ENCODE measurements around the gene TSKU. TPM values are rescaled to one million over a fixed set of nuclear protein-coding genes. Genes with fewer than 3 reads are reported as not detected.

Gene TSKU
- total RNA-seq, 1 donor from 2014 or later: 32.8 TPM

- TF ChIP-seq CTCF (conservative IDR thresholded peaks at IDR 0.05): no peak
- H3K27ac Mint-ChIP-seq: no peak overlapping the region
Measured at GRCh38 chr11:76793391-76794291, 10.5 kb downstream of the TSKU start.

GRCh38 chr11:76794371-76795289 lies 11.5 kb downstream of the TSKU start:
- H3K36me3 Mint-ChIP-seq: peaks cover 25% of the 10 kb centered on the region
- TF ChIP-seq CTCF (conservative IDR thresholded peaks at IDR 0.05): no peak
- H3K4me3 Mint-ChIP-seq: no peak overlapping the region
- no peak overlapping the region for H3K27ac Mint-ChIP-seq
- DNase-seq (ENCODE audit: extremely low spot score, unreplicated experiment): no peak
- peaks cover 5% of the 10 kb centered on the region for H3K9me3 Mint-ChIP-seq
- H3K27me3 Mint-ChIP-seq: no peaks in the 10 kb centered on the region
- H3K4me1 Mint-ChIP-seq (ENCODE audit: unreplicated experiment): peaks cover 45% of the 10 kb centered on the region

More at GRCh38 chr11:76793391-76794291, 10.5 kb downstream of the TSKU start:
- H3K4me3 Mint-ChIP-seq: peak overlapping the region; percentile 39
- peaks cover 25% of the 10 kb centered on the region for H3K36me3 Mint-ChIP-seq
- H3K4me1 Mint-ChIP-seq (ENCODE audit: unreplicated experiment): peaks cover 44% of the 10 kb centered on the region
- H3K9me3 Mint-ChIP-seq: peaks cover 5% of the 10 kb centered on the region
- DNase-seq (ENCODE audit: extremely low spot score, unreplicated experiment): no peak
- H3K27me3 Mint-ChIP-seq: no peaks in the 10 kb centered on the region

GRCh38 chr11:76795290-76795935 lies 12.3 kb downstream of the TSKU start:
- Mint-ChIP-seq H3K27ac (no peak overlapping the region), H3K9me3 (peaks cover 5% of the 10 kb centered on the region), H3K4me3 (no peak overlapping the region), H3K27me3 (no peaks in the 10 kb centered on the region), H3K4me1 (ENCODE audit: unreplicated experiment) (peaks cover 43% of the 10 kb centered on the region), H3K36me3 (peaks cover 23% of the 10 kb centered on the region)
- no peak for TF ChIP-seq CTCF (conservative IDR thresholded peaks at IDR 0.05)
- DNase-seq (ENCODE audit: extremely low spot score, unreplicated experiment): peak; percentile 68

GRCh38 chr11:76795936-76796441 lies 12.8 kb downstream of the TSKU start:
- Mint-ChIP-seq H3K27me3 (no peaks in the 10 kb centered on the region), H3K27ac (no peak overlapping the region), H3K4me1 (ENCODE audit: unreplicated experiment) (peaks cover 38% of the 10 kb centered on the region), H3K9me3 (peaks cover 5% of the 10 kb centered on the region), H3K4me3 (no peak overlapping the region), H3K36me3 (peaks cover 17% of the 10 kb centered on the region)
- no peak for TF ChIP-seq CTCF (conservative IDR thresholded peaks at IDR 0.05)
- peak; percentile 66 for DNase-seq (ENCODE audit: extremely low spot score, unreplicated experiment)

Measured in type B pancreatic cell (in vitro differentiated cells).